Spleen (tissue), 3 donors: ENCODE measurements around the gene C14orf39.

Source experiments
- POLR2A ChIP-seq, 3 donors: fragments of 450-650 bp; IDR thresholded peaks; one replicate each; pipeline ENCODE4 v1.5.1; 2017; ENCODE audit warnings: antibody characterized with exemption in 3 of 3, mild to moderate bottlenecking in 1 of 3
- POLR2AphosphoS5 ChIP-seq, 3 donors: sonication (generic); formaldehyde crosslinking; IDR thresholded peaks; one replicate each; pipeline ENCODE4 v1.5.1; 2017; ENCODE audit warnings: antibody characterized with exemption in 3 of 3

DNA sequence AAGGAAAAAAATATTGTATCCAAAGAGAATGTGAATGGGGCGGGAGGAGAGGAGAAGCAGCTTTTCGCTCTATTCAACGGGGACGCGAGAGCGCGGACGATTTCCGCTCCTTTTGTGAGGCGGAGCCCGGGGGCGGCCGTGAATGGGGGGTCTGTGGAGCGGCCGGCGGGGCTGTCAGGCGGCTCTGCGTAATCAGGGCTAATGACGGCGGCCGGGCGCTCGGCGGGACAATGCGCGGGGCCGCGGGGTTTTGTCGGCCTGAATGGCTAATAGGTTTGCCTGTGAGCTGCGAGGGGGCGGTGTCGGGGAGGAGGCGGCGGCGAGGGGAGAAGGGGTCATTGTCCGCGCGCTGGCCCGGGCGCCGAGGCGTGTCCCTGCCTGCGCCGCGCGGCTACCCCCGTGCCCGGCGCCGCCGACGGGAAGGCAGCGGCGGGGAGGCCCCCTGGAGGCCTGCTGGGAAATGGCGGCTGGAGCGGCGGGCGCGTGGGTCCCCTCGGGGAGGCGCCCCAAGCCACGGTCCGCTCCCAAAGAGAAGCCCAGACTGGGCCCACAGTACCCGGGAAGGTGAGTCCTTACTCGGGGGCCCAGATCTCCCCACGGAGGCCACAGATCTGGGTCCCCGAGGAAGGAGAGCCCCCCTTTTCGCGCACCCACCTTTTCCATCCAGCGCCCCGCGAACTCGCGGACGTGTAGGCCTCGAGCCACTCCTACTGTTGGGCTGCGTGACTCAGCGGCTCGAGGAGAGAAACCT is 29.1 kb upstream of the C14orf39 start:
- TF ChIP-seq POLR2A (IDR thresholded peaks at IDR 0.05) (no peak), POLR2AphosphoS5 (IDR thresholded peaks at IDR 0.05) (no peak)
